SK-N-SH (cell line): ENCODE data around the gene GRK5. TPM values are rescaled to one million over a fixed set of nuclear protein-coding genes. Genes with fewer than 3 reads are reported as not detected.

Source experiments
- CTCF ChIA-PET: fragments of 300-600, 350-600 bp; formaldehyde crosslinking; extraction: SDS; loops from one replicate; lab custom pipeline; 2021; lab: Yijun Ruan, JAX
- POLR2A ChIA-PET: fragments of 350-600 bp; sonication (Branson Sonifier 250); formaldehyde crosslinking; extraction: SDS; loops from one replicate; lab custom pipeline; 2020; ENCODE audit warnings: antibody characterized with exemption, inconsistent platforms; lab: Yijun Ruan, JAX
- DNase-seq: peaks from one replicate; pipeline ENCODE4 v3.0.0; 2012
- H2AFZ ChIP-seq: fragments of 200-600 bp; sonication (generic); 2 replicates; pipeline ENCODE4 v1.8.1; 2016; ENCODE audit warnings: antibody characterized with exemption, mild to moderate bottlenecking, low read depth
- H3F3A ChIP-seq: fragments of 200-600 bp; sonication (generic); replicated peaks from 2 replicates; pipeline ENCODE3; 2016; ENCODE audit warnings: antibody characterized with exemption, mild to moderate bottlenecking; ENCODE audit not compliant: insufficient read depth
- H3K27ac ChIP-seq, 2 experiments: fragments of 200-500 bp in 1 of 2; fragments of 200-600 bp in 1 of 2; sonication (Bioruptor generic) in 1 of 2; sonication (generic), shearing (Covaris generic) in 1 of 2; 2 replicates each; pipeline versions ENCODE4 v1.5.1 to v1.6.1; 2014 to 2016; ENCODE audit warnings: low read depth in 2 of 2, inconsistent platforms in 1 of 2, low read length in 1 of 2, mild to moderate bottlenecking in 1 of 2, mixed read lengths in 1 of 2
- H3K27me3 ChIP-seq: fragments of 200-600 bp; sonication (generic), shearing (Covaris generic); 2 replicates; pipeline ENCODE4 v1.6.1; 2016; ENCODE audit warnings: mixed run types; ENCODE audit not compliant: insufficient read depth
- H3K36me3 ChIP-seq, 2 experiments: fragments of 200-500 bp in 1 of 2; fragments of 200-600 bp in 1 of 2; sonication (Bioruptor generic) in 1 of 2; sonication (generic) in 1 of 2; replicated peaks in 1 of 2; 2 replicates each; pipeline versions ENCODE3 to v1.5.1; 2014 to 2016; ENCODE audit warnings: low read length in 1 of 2, mild to moderate bottlenecking in 1 of 2; ENCODE audit not compliant: insufficient read depth in 2 of 2, control insufficient read depth in 1 of 2
- H3K4me1 ChIP-seq, 2 experiments: fragments of 200-500 bp in 1 of 2; fragments of 200-600 bp in 1 of 2; sonication (Bioruptor generic) in 1 of 2; sonication (generic), shearing (Covaris generic) in 1 of 2; 2 replicates each; pipeline versions ENCODE4 v1.5.1 to v1.6.1; 2014 to 2016; ENCODE audit warnings: low read depth in 1 of 2, low read length in 1 of 2, mixed run types in 1 of 2; ENCODE audit not compliant: insufficient read depth in 2 of 2, control insufficient read depth in 1 of 2
- H3K4me2 ChIP-seq: fragments of 200-600 bp; sonication (generic), shearing (Covaris generic); 2 replicates; pipeline ENCODE4 v1.6.1; 2017; ENCODE audit warnings: mixed run types
- H3K4me3 ChIP-seq, 2 experiments: fragments of 200-500 bp in 1 of 2; fragments of 200-600 bp in 1 of 2; sonication (Bioruptor generic) in 1 of 2; sonication (generic), shearing (Covaris generic) in 1 of 2; 2 replicates each; pipeline versions ENCODE4 v1.5.1 to v1.8.1; 2014 to 2016; ENCODE audit warnings: low read depth in 2 of 2, inconsistent platforms in 1 of 2, low read length in 1 of 2, mild to moderate bottlenecking in 1 of 2, mixed read lengths in 1 of 2, moderate library complexity in 1 of 2
- H3K79me2 ChIP-seq: fragments of 200-600 bp; sonication (generic); 2 replicates; pipeline ENCODE4 v1.8.1; 2017; ENCODE audit warnings: mild to moderate bottlenecking; ENCODE audit not compliant: insufficient read depth
- H3K9ac ChIP-seq: fragments of 200-600 bp; sonication (generic); 2 replicates; pipeline ENCODE4 v1.6.1; 2017; ENCODE audit warnings: mixed run types
- H3K9me2 ChIP-seq: fragments of 200-600 bp; sonication (generic); 2 replicates; pipeline ENCODE4 v1.6.1; 2017; ENCODE audit warnings: mixed run types
- H3K9me3 ChIP-seq: fragments of 200-600 bp; sonication (generic); 2 replicates; pipeline ENCODE4 v1.6.1; 2017; ENCODE audit warnings: mixed run types, mild to moderate bottlenecking, moderate library complexity
- H4K20me1 ChIP-seq: fragments of 200-600 bp; sonication (generic); 2 replicates; pipeline ENCODE4 v1.6.1; 2017; ENCODE audit warnings: mild to moderate bottlenecking, mixed run types; ENCODE audit not compliant: insufficient read depth
- CTCF ChIP-seq: fragments of 200-600 bp; sonication (generic); IDR thresholded peaks from 2 replicates; pipeline ENCODE4 v1.6.1; 2017; ENCODE audit warnings: antibody characterized with exemption, mild to moderate bottlenecking, moderate library complexity
- ELF1 ChIP-seq: IDR thresholded peaks from 2 replicates; pipeline ENCODE4 v1.4.0; 2012
- EP300 ChIP-seq, 2 experiments: IDR thresholded peaks; 2 replicates each; pipeline versions ENCODE4 v1.4.0 to v1.6.1; 2012; ENCODE audit warnings: borderline replicate concordance in 1 of 2, low read depth in 1 of 2, low read length in 1 of 2
- FOSL2 ChIP-seq: IDR thresholded peaks from 2 replicates; pipeline ENCODE4 v1.4.0; 2012; ENCODE audit warnings: low read depth, mild to moderate bottlenecking, moderate library complexity, borderline replicate concordance
- FOXM1 ChIP-seq: IDR thresholded peaks from 2 replicates; pipeline ENCODE4 v1.4.0; 2012; ENCODE audit warnings: low read depth, mild to moderate bottlenecking
- GABPA ChIP-seq: IDR thresholded peaks from 2 replicates; pipeline ENCODE4 v1.4.0; 2012; ENCODE audit warnings: low read depth, mild to moderate bottlenecking
- GATA2 ChIP-seq: sonication (generic); formaldehyde crosslinking; IDR thresholded peaks from 2 replicates; pipeline ENCODE4 v1.5.0; 2020; ENCODE audit warnings: mild to moderate bottlenecking, missing genetic modification reagents
- IRF3 ChIP-seq: fragments of 150-350 bp; IDR thresholded peaks from 2 replicates; pipeline ENCODE4 v1.6.1; 2016; ENCODE audit warnings: mild to moderate bottlenecking, low read depth, low read length
- MAX ChIP-seq: IDR thresholded peaks from 2 replicates; pipeline ENCODE4 v1.4.0; 2012; ENCODE audit warnings: low read depth
- MEF2A ChIP-seq: IDR thresholded peaks from 2 replicates; pipeline ENCODE4 v1.4.0; 2012; ENCODE audit warnings: low read depth, borderline replicate concordance
- NFIC ChIP-seq: IDR thresholded peaks from 2 replicates; pipeline ENCODE4 v1.4.0; 2012; ENCODE audit warnings: borderline replicate concordance
- NRF1 ChIP-seq: IDR thresholded peaks from 2 replicates; pipeline ENCODE4 v1.6.1; 2012; ENCODE audit warnings: low read depth, mild to moderate bottlenecking, low read length
- POLR2AphosphoS5 ChIP-seq: IDR thresholded peaks from 2 replicates; pipeline ENCODE4 v1.6.1; 2012; ENCODE audit warnings: low read depth, low read length
- RCOR1 ChIP-seq: fragments of 150-350 bp; IDR thresholded peaks from 2 replicates; pipeline ENCODE4 v1.6.1; 2017; ENCODE audit warnings: antibody characterized with exemption, low read length
- RFX5 ChIP-seq: IDR thresholded peaks from 2 replicates; pipeline ENCODE4 v1.6.1; 2012; ENCODE audit warnings: mild to moderate bottlenecking, improper control_type of control experiment, low read length
- RXRA ChIP-seq: IDR thresholded peaks from 2 replicates; pipeline ENCODE4 v1.4.0; 2012; ENCODE audit warnings: low read depth, mild to moderate bottlenecking, borderline replicate concordance
- SIN3A ChIP-seq: IDR thresholded peaks from 2 replicates; pipeline ENCODE4 v1.6.1; 2012; ENCODE audit warnings: low read depth, mild to moderate bottlenecking, low read length, moderate library complexity, borderline replicate concordance
- TCF12 ChIP-seq: IDR thresholded peaks from 2 replicates; pipeline ENCODE4 v1.4.0; 2012
- TEAD4 ChIP-seq: IDR thresholded peaks from 2 replicates; pipeline ENCODE4 v1.4.0; 2012; ENCODE audit warnings: mild to moderate bottlenecking, borderline replicate concordance; ENCODE audit not compliant: insufficient read depth
- USF1 ChIP-seq: IDR thresholded peaks from 2 replicates; pipeline ENCODE4 v1.4.0; 2012; ENCODE audit warnings: low read depth, borderline replicate concordance
- YY1 ChIP-seq: IDR thresholded peaks from 2 replicates; pipeline ENCODE4 v1.4.0; 2012; ENCODE audit warnings: low read depth, mild to moderate bottlenecking
- ZBTB33 ChIP-seq: IDR thresholded peaks from 2 replicates; pipeline ENCODE4 v1.4.0; 2012; ENCODE audit warnings: low read depth, borderline replicate concordance
- WGBS: methylation state at CpG from one replicate; pipeline ENCODE4 v1.1.6; 2017; ENCODE audit warnings: low lambda C conversion rate; 5-methylcytosine and 5-hydroxymethylcytosine counted together
- polyA plus RNA-seq, 3 experiments: library from polyadenylated mRNA; depleted of rRNA; stranded (reverse); fragments of >200 nt; gene quantifications; 2 replicates each; pipeline ENCODE4 v1.2.3, GENCODE V29; 2012

Gene GRK5
- polyA plus RNA-seq, 1 of the 3 experiments (the other 2 are of a cell fraction) = 12.1 TPM

GRCh38 chr10:119331061-119331460, 123.7 kb downstream of the GRK5 start:
- POLR2A ChIA-PET = no interaction called here
- H3K27ac ChIP-seq = no peak overlapping the region
- TF ChIP-seq CTCF (no peak), YY1 (no peak), TEAD4 (no peak), NFIC (no peak), GABPA (no peak), MEF2A (no peak), USF1 (no peak), RCOR1 (no peak), POLR2AphosphoS5 (no peak), RFX5 (no peak), FOXM1 (no peak), SIN3A (no peak), ELF1 (no peak), NRF1 (no peak), EP300 (IDR thresholded peaks at IDR 0.05; ENCODE audit: borderline replicate concordance in 1 of 2, low read depth in 1 of 2, low read length in 1 of 2) (no peak), TCF12 (no peak), RXRA (no peak), GATA2 (no peak)

GRCh38 chr10:119333146-119333792, 125.9 kb downstream of the GRK5 start:
- Histone ChIP-seq H4K20me1 (no peaks in the 10 kb centered on the region), H3K36me3 (no peaks in the 10 kb centered on the region), H3F3A (no peaks in the 10 kb centered on the region), H3K9me3 (no peaks in the 10 kb centered on the region), H3K27me3 (no peaks in the 10 kb centered on the region), H3K9me2 (no peaks in the 10 kb centered on the region), H3K9ac (no peak overlapping the region), H3K4me2 (no peak overlapping the region)
- POLR2A ChIA-PET = interaction anchor here (1.1 kb wide), 1 partner anchor 86 kb away, joined by 3 read pairs; no protein-coding TSS in a partner anchor
- CTCF ChIA-PET = interaction anchor here (0.7 to 5.2 kb wide), 7 partner anchors 9 to 157 kb away, joined by 3 to 27 read pairs (median 3); no protein-coding TSS in a partner anchor
- TF ChIP-seq EP300 (IDR thresholded peaks at IDR 0.05; ENCODE audit: borderline replicate concordance in 1 of 2, low read depth in 1 of 2, low read length in 1 of 2) (no peak), RXRA (no peak), FOSL2 (peak; percentile 15; the same call in 1 of the 2 replicates), MAX (0 out of 2 replicates have a peak, but pooled peaks have one; percentile 20), IRF3 (no peak), TCF12 (peak; percentile 71), YY1 (no peak), GATA2 (no peak), ZBTB33 (no peak)
- TF ChIP-seq, all 33 proteins: peak for 3
- 90% methylated on average over 7 of the region's 8 CpGs for WGBS
- H3K4me1 ChIP-seq = peaks cover 12 to 13% of the 10 kb centered on the region in 2 experiments; a peak in 2 of 4 replicates
- no peak for DNase-seq
- H3K4me3 ChIP-seq = no peak overlapping the region
- no peaks in the 10 kb centered on the region for H3K79me2 ChIP-seq
- H3K27ac ChIP-seq = no peak overlapping the region
- H2AFZ ChIP-seq = no peak overlapping the region

More at GRCh38 chr10:119331061-119331460, 123.7 kb downstream of the GRK5 start:
- DNase-seq = no peak
- Histone ChIP-seq H4K20me1 (no peaks in the 10 kb centered on the region), H3K27me3 (no peaks in the 10 kb centered on the region), H3K36me3 (no peaks in the 10 kb centered on the region), H2AFZ (no peak overlapping the region), H3K9ac (no peak overlapping the region), H3K9me3 (no peaks in the 10 kb centered on the region), H3K4me1 (peaks cover 5 to 11% of the 10 kb centered on the region in 2 experiments; a peak in 2 of 4 replicates), H3F3A (no peaks in the 10 kb centered on the region), H3K79me2 (no peaks in the 10 kb centered on the region), H3K4me3 (no peak overlapping the region), H3K9me2 (no peaks in the 10 kb centered on the region), H3K4me2 (no peak overlapping the region)
- CTCF ChIA-PET = interaction anchor here (1.1 to 1.6 kb wide), 3 partner anchors 9 to 114 kb away, joined by 3 to 4 read pairs (median 3); no protein-coding TSS in a partner anchor
- 95% methylated on average over 15 of the region's 15 CpGs for WGBS
